ENCODE measurements around the gene FIBP.

DNA sequence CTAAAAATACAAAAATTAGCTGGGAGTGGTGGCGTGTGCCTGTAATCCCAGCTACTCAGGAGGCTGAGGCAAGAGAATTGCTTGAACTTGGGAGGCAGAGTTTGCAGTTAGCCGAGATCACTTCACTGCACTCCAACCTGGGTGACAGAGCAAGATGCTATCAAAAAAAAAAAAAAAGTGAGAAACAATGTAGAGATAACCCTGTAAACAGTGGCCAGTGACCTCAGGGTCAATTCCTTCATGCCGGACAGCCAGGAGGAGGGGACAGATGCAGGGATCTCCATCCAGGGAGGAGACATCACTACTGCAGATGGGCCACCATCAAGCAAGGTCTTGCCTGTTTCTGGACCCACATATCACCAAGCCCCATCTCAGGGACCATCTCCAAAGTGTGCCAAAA lies 40.5 kb downstream of the FIBP start:
- TF ChIP-seq, protein P1, sequence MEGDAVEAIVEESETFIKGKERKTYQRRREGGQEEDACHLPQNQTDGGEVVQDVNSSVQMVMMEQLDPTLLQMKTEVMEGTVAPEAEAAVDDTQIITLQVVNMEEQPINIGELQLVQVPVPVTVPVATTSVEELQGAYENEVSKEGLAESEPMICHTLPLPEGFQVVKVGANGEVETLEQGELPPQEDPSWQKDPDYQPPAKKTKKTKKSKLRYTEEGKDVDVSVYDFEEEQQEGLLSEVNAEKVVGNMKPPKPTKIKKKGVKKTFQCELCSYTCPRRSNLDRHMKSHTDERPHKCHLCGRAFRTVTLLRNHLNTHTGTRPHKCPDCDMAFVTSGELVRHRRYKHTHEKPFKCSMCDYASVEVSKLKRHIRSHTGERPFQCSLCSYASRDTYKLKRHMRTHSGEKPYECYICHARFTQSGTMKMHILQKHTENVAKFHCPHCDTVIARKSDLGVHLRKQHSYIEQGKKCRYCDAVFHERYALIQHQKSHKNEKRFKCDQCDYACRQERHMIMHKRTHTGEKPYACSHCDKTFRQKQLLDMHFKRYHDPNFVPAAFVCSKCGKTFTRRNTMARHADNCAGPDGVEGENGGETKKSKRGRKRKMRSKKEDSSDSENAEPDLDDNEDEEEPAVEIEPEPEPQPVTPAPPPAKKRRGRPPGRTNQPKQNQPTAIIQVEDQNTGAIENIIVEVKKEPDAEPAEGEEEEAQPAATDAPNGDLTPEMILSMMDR (IDR thresholded peaks at IDR 0.05; ENCODE audit: poor library complexity, severe bottlenecking): no peak
- no peak for TF ChIP-seq SMC3 (conservative IDR thresholded peaks at IDR 0.05; ENCODE audit: poor library complexity)
- no peak for TF ChIP-seq RAD21 (conservative IDR thresholded peaks at IDR 0.05)

Data from neural cell (in vitro differentiated cells).